HCT116 (cell line): ENCODE results near the gene OTOGL. TPM values are rescaled to one million over a fixed set of nuclear protein-coding genes. Genes with fewer than 3 reads are reported as not detected.

Experiments used
- ATAC-seq: fragments of 200-7000 bp; cut with Tn5 transposase; 2 replicates; pipeline ENCODE4 v1.9.1; 2020; ENCODE audit warnings: mild to moderate bottlenecking, moderate library complexity
- BruUV-seq: library from RNA; stranded (reverse); fragments of 400-500 nt; replicated peaks from 2 replicates; lab custom pipeline; 2021; lab: Mats Ljungman, UMichigan
- CTCF ChIA-PET: fragments of 300-600 bp; sonication (Branson Sonifier 250); formaldehyde crosslinking; loops from one replicate; lab custom pipeline; 2021; ENCODE audit warnings: antibody characterized with exemption; lab: Charles Lee
- POLR2A ChIA-PET: fragments of 300-600, 350-600 bp; sonication (Branson Sonifier 250); formaldehyde crosslinking; loops from one replicate; lab custom pipeline; 2021; ENCODE audit warnings: antibody characterized with exemption; lab: Charles Lee
- RAD21 ChIA-PET, 2 experiments: fragments of 300-600 bp; sonication (Branson Sonifier 250); formaldehyde crosslinking; loops; one replicate each; lab custom pipeline; 2023; ENCODE audit warnings: low total read pairs in 2 of 2; ENCODE audit not compliant: uncharacterized antibody in 2 of 2, unreplicated experiment in 2 of 2, low non-redundant PET in 1 of 2; lab: Charles Lee
- DNase-seq: peaks from one replicate; pipeline ENCODE4 v3.0.0-alpha.2; 2010; ENCODE audit warnings: low read depth, low spot score
- H2AFZ ChIP-seq: fragments of 200-600 bp; shearing (Covaris generic), sonication (generic); 2 replicates; pipeline ENCODE4 v1.6.1; 2017; ENCODE audit warnings: low read depth, mixed run types, mixed read lengths, antibody characterized with exemption, low read length; ENCODE audit not compliant: poor library complexity, severe bottlenecking
- H3K27ac ChIP-seq: 2 replicates; pipeline ENCODE4 v1.5.1; 2012; ENCODE audit warnings: low read depth, low read length
- H3K27me3 ChIP-seq: fragments of 200-600 bp; sonication (generic); 2 replicates; pipeline ENCODE4 v1.6.1; 2016; ENCODE audit warnings: mixed run types, low read length, mixed read lengths; ENCODE audit not compliant: insufficient read depth
- H3K36me3 ChIP-seq, 2 experiments: fragments of 200-500 bp in 1 of 2; fragments of 200-600 bp in 1 of 2; sonication (Bioruptor generic) in 1 of 2; sonication (generic) in 1 of 2; 2 replicates each; pipeline versions ENCODE4 v1.5.1 to v1.6.1; 2014 to 2016; ENCODE audit warnings: low read length in 2 of 2, inconsistent platforms in 1 of 2, mixed read lengths in 1 of 2, mixed run types in 1 of 2; ENCODE audit not compliant: insufficient read depth in 2 of 2, control insufficient read depth in 1 of 2
- H3K4me1 ChIP-seq, 2 experiments: fragments of 200-600 bp in 1 of 2; sonication (generic) in 1 of 2; 2 replicates each; pipeline versions ENCODE4 v1.5.1 to v1.6.1; 2012 to 2017; ENCODE audit warnings: low read length in 2 of 2, inconsistent platforms in 1 of 2, mild to moderate bottlenecking in 1 of 2, mixed read lengths in 1 of 2, mixed run types in 1 of 2, moderate library complexity in 1 of 2; ENCODE audit not compliant: insufficient read depth in 2 of 2, control insufficient read depth in 1 of 2
- H3K4me2 ChIP-seq: fragments of 200-600 bp; sonication (generic); 2 replicates; pipeline ENCODE4 v1.6.1; 2017; ENCODE audit warnings: mixed run types, low read length, mixed read lengths
- H3K4me3 ChIP-seq, 2 experiments: fragments of 200-600 bp in 1 of 2; sonication (generic) in 1 of 2; replicated peaks in 1 of 2; 2 replicates each; pipeline ENCODE4 v1.5.1; 2011 to 2016; ENCODE audit warnings: low read length in 2 of 2, control low read depth in 1 of 2, low read depth in 1 of 2, mild to moderate bottlenecking in 1 of 2, mixed read lengths in 1 of 2, mixed run types in 1 of 2
- H3K79me2 ChIP-seq: fragments of 200-600 bp; sonication (generic); 2 replicates; pipeline ENCODE4 v1.6.1; 2017; ENCODE audit warnings: mild to moderate bottlenecking, mixed run types, low read length, moderate library complexity, mixed read lengths; ENCODE audit not compliant: insufficient read depth
- H3K9ac ChIP-seq: fragments of 200-600 bp; sonication (generic); 2 replicates; pipeline ENCODE4 v1.6.1; 2016; ENCODE audit warnings: low read length, mixed read lengths
- H3K9me2 ChIP-seq: fragments of 200-600 bp; sonication (generic), shearing (Covaris generic); 2 replicates; pipeline ENCODE4 v1.6.1; 2017; ENCODE audit warnings: mixed run types, mild to moderate bottlenecking, moderate library complexity; ENCODE audit not compliant: insufficient read depth
- H3K9me3 ChIP-seq, 2 experiments: fragments of 200-500 bp in 1 of 2; fragments of 200-600 bp in 1 of 2; sonication (Bioruptor generic) in 1 of 2; sonication (generic) in 1 of 2; 2 replicates each; pipeline ENCODE4 v1.6.1; 2014 to 2017; ENCODE audit warnings: low read length in 2 of 2, mixed read lengths in 2 of 2, inconsistent platforms in 1 of 2, low read depth in 1 of 2, mild to moderate bottlenecking in 1 of 2, mixed run types in 1 of 2, moderate library complexity in 1 of 2; ENCODE audit not compliant: control insufficient read depth in 1 of 2, insufficient read depth in 1 of 2
- H4K20me1 ChIP-seq: fragments of 200-600 bp; sonication (generic), shearing (Covaris generic); 2 replicates; pipeline ENCODE4 v1.6.1; 2017; ENCODE audit warnings: mixed run types, mild to moderate bottlenecking, moderate library complexity; ENCODE audit not compliant: insufficient read depth
- CBX3 ChIP-seq: IDR thresholded peaks from 2 replicates; pipeline ENCODE4 v1.6.1; 2012; ENCODE audit warnings: low read depth
- CEBPB ChIP-seq: IDR thresholded peaks from 2 replicates; pipeline ENCODE4 v1.6.1; 2012; ENCODE audit warnings: low read depth
- EGR1 ChIP-seq: IDR thresholded peaks from 2 replicates; pipeline ENCODE4 v1.6.1; 2012; ENCODE audit warnings: low read depth
- EZH2 ChIP-seq: fragments of 200-600 bp; sonication (generic); IDR thresholded peaks from 2 replicates; pipeline ENCODE4 v1.6.1; 2017; ENCODE audit warnings: antibody characterized with exemption, mixed run types
- EZH2phosphoT487 ChIP-seq: fragments of 200-600 bp; IDR thresholded peaks from 2 replicates; pipeline ENCODE4 v1.6.1; 2018; ENCODE audit warnings: antibody characterized with exemption, borderline replicate concordance
- FOSL1 ChIP-seq: IDR thresholded peaks from 2 replicates; pipeline ENCODE4 v1.6.1; 2012; ENCODE audit warnings: low read depth
- JUND ChIP-seq: IDR thresholded peaks from 2 replicates; pipeline ENCODE4 v1.6.1; 2012
- POLR2A ChIP-seq: IDR thresholded peaks from 2 replicates; pipeline ENCODE4 v1.7.0; 2011; ENCODE audit warnings: borderline replicate concordance; ENCODE audit not compliant: insufficient read depth, insufficient read length; ENCODE audit errors: extremely low read depth
- SIN3A ChIP-seq: IDR thresholded peaks from 2 replicates; pipeline ENCODE4 v1.6.1; 2012; ENCODE audit warnings: low read depth
- SP1 ChIP-seq: IDR thresholded peaks from 2 replicates; pipeline ENCODE4 v1.6.1; 2012; ENCODE audit warnings: low read depth
- SRF ChIP-seq: IDR thresholded peaks from 2 replicates; pipeline ENCODE4 v1.6.1; 2012; ENCODE audit warnings: low read depth
- TCF7L2 ChIP-seq: IDR thresholded peaks from 2 replicates; pipeline ENCODE4 v1.7.0; 2011; ENCODE audit warnings: borderline replicate concordance, inconsistent platforms; ENCODE audit not compliant: insufficient read depth, insufficient read length; ENCODE audit errors: extremely low read depth
- YY1 ChIP-seq: IDR thresholded peaks from 2 replicates; pipeline ENCODE4 v1.6.1; 2011; ENCODE audit warnings: low read length, low read depth, moderate library complexity, mild to moderate bottlenecking; ENCODE audit not compliant: insufficient replicate concordance; ENCODE audit errors: extremely low read depth
- ZNF274 ChIP-seq: fragments of 200-500 bp; sonication (Bioruptor generic); IDR thresholded peaks from 2 replicates; pipeline ENCODE4 v1.6.1; 2014; ENCODE audit warnings: mild to moderate bottlenecking, low read depth, low read length, inconsistent platforms
- intact Hi-C: fragments of 100-400 bp; cut with micrococcal nuclease; formaldehyde crosslinking; loops from 2 replicates; pipeline ENCODE4 v1.10.0; 2022
- total RNA-seq: library from RNA; stranded (reverse); gene quantifications from one replicate; pipeline ENCODE4 v1.2.1, GENCODE V29; 2021; ENCODE audit not compliant: unreplicated experiment
- TF ChIP-seq, protein P1 (sequence below): IDR thresholded peaks from 2 replicates; pipeline ENCODE4 v1.6.1; 2012
- TF ChIP-seq, protein P2 (sequence below): IDR thresholded peaks from 2 replicates; pipeline ENCODE4 v1.6.1; 2011; ENCODE audit warnings: mild to moderate bottlenecking, low read length, moderate library complexity; ENCODE audit not compliant: insufficient replicate concordance; ENCODE audit errors: extremely low read depth
- TF ChIP-seq, protein P3 (sequence below), 3 experiments: fragments of 200-600 bp in 1 of 3; sonication (generic) in 1 of 3; IDR thresholded peaks in 2 of 3; conservative IDR thresholded peaks in 1 of 3; 2 replicates each; pipeline ENCODE4 v1.5.1; 2012 to 2017; ENCODE audit warnings: low read depth in 2 of 3, low read length in 2 of 3, antibody characterized with exemption in 1 of 3, borderline replicate concordance in 1 of 3, control low read depth in 1 of 3, mild to moderate bottlenecking in 1 of 3, mixed read lengths in 1 of 3, mixed run types in 1 of 3, moderate library complexity in 1 of 3; ENCODE audit not compliant: insufficient read depth in 1 of 3
- TF ChIP-seq, protein P4 (sequence below): IDR thresholded peaks from 2 replicates; pipeline ENCODE4 v1.6.1; 2012
- TF ChIP-seq, protein P5 (sequence below): IDR thresholded peaks from 2 replicates; pipeline ENCODE4 v1.6.1; 2012; ENCODE audit warnings: low read depth

OTOGL gene
- total RNA-seq, 1 experiment from 2014 or later, result not detected

DNA sequence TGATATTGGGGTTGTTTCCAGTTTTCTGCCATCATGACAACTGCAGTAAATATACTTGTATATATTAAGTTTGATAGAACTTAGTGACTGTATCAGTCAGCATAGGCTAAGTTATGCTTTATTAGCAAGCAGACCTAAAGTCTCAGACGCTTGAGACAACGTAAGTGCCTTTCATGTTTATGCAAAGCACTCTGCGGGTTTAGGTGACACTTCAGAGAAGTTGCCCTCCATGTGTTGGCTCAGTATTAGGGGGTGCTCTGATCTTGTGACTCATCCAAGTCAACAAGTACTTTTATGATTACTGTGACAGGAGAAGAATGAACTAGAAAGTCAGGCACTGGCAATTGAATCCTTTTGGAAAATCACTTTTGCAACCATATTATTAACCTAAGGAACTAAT lies 13.3 kb upstream of the OTOGL start:
- no peak for ATAC-seq
- H2AFZ ChIP-seq, result no peak overlapping the region
- H3K4me2 ChIP-seq, result no peak overlapping the region
- no peak overlapping the region for H3K27ac ChIP-seq
- H3K36me3 ChIP-seq, result no peaks in the 10 kb centered on the region
- DNase-seq, result no peak
- ChIA-PET CTCF (no interaction called here), POLR2A (no interaction called here), RAD21 (no interaction called here)
- no peaks in the 10 kb centered on the region for H3K27me3 ChIP-seq
- H3K9me2 ChIP-seq, result no peaks in the 10 kb centered on the region
- no peak overlapping the region for H3K4me3 ChIP-seq
- H3K4me1 ChIP-seq, result no peaks in the 10 kb centered on the region
- intact Hi-C loops, result no loop called here
- no peaks in the 10 kb centered on the region for H4K20me1 ChIP-seq
- no peaks in the 10 kb centered on the region for H3K79me2 ChIP-seq
- no TSS peak for BruUV-seq
- TF ChIP-seq EGR1, result no peak
- TF ChIP-seq, protein P1, sequence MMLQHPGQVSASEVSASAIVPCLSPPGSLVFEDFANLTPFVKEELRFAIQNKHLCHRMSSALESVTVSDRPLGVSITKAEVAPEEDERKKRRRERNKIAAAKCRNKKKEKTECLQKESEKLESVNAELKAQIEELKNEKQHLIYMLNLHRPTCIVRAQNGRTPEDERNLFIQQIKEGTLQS, result no peak
- no peak for TF ChIP-seq SRF
- TF ChIP-seq JUND, result no peak
- no peak for TF ChIP-seq TCF7L2
- TF ChIP-seq, protein P2, sequence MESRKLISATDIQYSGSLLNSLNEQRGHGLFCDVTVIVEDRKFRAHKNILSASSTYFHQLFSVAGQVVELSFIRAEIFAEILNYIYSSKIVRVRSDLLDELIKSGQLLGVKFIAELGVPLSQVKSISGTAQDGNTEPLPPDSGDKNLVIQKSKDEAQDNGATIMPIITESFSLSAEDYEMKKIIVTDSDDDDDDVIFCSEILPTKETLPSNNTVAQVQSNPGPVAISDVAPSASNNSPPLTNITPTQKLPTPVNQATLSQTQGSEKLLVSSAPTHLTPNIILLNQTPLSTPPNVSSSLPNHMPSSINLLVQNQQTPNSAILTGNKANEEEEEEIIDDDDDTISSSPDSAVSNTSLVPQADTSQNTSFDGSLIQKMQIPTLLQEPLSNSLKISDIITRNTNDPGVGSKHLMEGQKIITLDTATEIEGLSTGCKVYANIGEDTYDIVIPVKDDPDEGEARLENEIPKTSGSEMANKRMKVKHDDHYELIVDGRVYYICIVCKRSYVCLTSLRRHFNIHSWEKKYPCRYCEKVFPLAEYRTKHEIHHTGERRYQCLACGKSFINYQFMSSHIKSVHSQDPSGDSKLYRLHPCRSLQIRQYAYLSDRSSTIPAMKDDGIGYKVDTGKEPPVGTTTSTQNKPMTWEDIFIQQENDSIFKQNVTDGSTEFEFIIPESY, result no peak
- TF ChIP-seq POLR2A, result no peak
- no peak for TF ChIP-seq ZNF274
- TF ChIP-seq CEBPB, result no peak
- TF ChIP-seq CBX3, result no peak
- TF ChIP-seq EZH2, result no peak
- TF ChIP-seq, protein P3, sequence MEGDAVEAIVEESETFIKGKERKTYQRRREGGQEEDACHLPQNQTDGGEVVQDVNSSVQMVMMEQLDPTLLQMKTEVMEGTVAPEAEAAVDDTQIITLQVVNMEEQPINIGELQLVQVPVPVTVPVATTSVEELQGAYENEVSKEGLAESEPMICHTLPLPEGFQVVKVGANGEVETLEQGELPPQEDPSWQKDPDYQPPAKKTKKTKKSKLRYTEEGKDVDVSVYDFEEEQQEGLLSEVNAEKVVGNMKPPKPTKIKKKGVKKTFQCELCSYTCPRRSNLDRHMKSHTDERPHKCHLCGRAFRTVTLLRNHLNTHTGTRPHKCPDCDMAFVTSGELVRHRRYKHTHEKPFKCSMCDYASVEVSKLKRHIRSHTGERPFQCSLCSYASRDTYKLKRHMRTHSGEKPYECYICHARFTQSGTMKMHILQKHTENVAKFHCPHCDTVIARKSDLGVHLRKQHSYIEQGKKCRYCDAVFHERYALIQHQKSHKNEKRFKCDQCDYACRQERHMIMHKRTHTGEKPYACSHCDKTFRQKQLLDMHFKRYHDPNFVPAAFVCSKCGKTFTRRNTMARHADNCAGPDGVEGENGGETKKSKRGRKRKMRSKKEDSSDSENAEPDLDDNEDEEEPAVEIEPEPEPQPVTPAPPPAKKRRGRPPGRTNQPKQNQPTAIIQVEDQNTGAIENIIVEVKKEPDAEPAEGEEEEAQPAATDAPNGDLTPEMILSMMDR (IDR thresholded peaks at IDR 0.05 in 2 of 3, conservative IDR thresholded peaks at IDR 0.05 in 1 of 3; ENCODE audit: borderline replicate concordance in 1 of 3, insufficient read depth in 1 of 3, low read depth in 2 of 3, low read length in 2 of 3), result no peak
- no peak for TF ChIP-seq YY1
- TF ChIP-seq, protein P4, sequence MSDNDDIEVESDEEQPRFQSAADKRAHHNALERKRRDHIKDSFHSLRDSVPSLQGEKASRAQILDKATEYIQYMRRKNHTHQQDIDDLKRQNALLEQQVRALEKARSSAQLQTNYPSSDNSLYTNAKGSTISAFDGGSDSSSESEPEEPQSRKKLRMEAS, result no peak
- TF ChIP-seq FOSL1, result no peak
- TF ChIP-seq, protein P5, sequence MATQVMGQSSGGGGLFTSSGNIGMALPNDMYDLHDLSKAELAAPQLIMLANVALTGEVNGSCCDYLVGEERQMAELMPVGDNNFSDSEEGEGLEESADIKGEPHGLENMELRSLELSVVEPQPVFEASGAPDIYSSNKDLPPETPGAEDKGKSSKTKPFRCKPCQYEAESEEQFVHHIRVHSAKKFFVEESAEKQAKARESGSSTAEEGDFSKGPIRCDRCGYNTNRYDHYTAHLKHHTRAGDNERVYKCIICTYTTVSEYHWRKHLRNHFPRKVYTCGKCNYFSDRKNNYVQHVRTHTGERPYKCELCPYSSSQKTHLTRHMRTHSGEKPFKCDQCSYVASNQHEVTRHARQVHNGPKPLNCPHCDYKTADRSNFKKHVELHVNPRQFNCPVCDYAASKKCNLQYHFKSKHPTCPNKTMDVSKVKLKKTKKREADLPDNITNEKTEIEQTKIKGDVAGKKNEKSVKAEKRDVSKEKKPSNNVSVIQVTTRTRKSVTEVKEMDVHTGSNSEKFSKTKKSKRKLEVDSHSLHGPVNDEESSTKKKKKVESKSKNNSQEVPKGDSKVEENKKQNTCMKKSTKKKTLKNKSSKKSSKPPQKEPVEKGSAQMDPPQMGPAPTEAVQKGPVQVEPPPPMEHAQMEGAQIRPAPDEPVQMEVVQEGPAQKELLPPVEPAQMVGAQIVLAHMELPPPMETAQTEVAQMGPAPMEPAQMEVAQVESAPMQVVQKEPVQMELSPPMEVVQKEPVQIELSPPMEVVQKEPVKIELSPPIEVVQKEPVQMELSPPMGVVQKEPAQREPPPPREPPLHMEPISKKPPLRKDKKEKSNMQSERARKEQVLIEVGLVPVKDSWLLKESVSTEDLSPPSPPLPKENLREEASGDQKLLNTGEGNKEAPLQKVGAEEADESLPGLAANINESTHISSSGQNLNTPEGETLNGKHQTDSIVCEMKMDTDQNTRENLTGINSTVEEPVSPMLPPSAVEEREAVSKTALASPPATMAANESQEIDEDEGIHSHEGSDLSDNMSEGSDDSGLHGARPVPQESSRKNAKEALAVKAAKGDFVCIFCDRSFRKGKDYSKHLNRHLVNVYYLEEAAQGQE, result no peak
- TF ChIP-seq SP1, result no peak
- no peak for TF ChIP-seq EZH2phosphoT487
- no peak for TF ChIP-seq SIN3A
- no peaks in the 10 kb centered on the region for H3K9me3 ChIP-seq
- H3K9ac ChIP-seq, result no peak overlapping the region
